Ovary (tissue), 3 donors: ENCODE measurements around the gene SCN4A.

ENCODE experiments used
- CTCF ChIP-seq, 3 donors: fragments of 450-650 bp in 2 of 3; fragments of 200-600 bp in 1 of 3; IDR thresholded peaks; one replicate each; pipeline versions ENCODE4 v1.5.1 to v1.8.0; 2016 to 2022; ENCODE audit warnings: antibody characterized with exemption in 3 of 3, mild to moderate bottlenecking in 1 of 3
- POLR2A ChIP-seq: fragments of 450-650 bp; IDR thresholded peaks from one replicate; pipeline ENCODE4 v1.6.1; 2017; ENCODE audit warnings: antibody characterized with exemption, mild to moderate bottlenecking, moderate library complexity
- donor health status: DM: no; HTN: no; CAD: no.

- TF ChIP-seq CTCF (IDR thresholded peaks at IDR 0.05) = no peak
- TF ChIP-seq POLR2A = no peak
These were observed 35.1 kb upstream of the SCN4A start for GRCh38 chr17:64007838-64008282.
